Muscle layer of duodenum (tissue), 2 donors: ENCODE data around the gene SNRK.
A peak's percentile ranks its signal among the peaks of the same experiment; 100 is the strongest.

Experiments used
- H3K27ac ChIP-seq: one replicate; pipeline ENCODE4 v1.7.0; 2013; ENCODE audit warnings: mild to moderate bottlenecking, low read length
- H3K27me3 ChIP-seq: one replicate; pipeline ENCODE4 v1.7.0; 2013; ENCODE audit warnings: low read depth, mild to moderate bottlenecking, control low read depth, low read length
- H3K36me3 ChIP-seq, 2 donors: one replicate each; pipeline ENCODE4 v1.7.0; 2013; ENCODE audit warnings: low read length in 2 of 2, control low read depth in 1 of 2, mild to moderate bottlenecking in 1 of 2; ENCODE audit not compliant: insufficient read depth in 2 of 2, control insufficient read depth in 1 of 2
- H3K4me1 ChIP-seq, 2 donors: one replicate each; pipeline ENCODE4 v1.7.0; 2013; ENCODE audit warnings: low read length in 2 of 2, mild to moderate bottlenecking in 2 of 2, control low read depth in 1 of 2, moderate library complexity in 1 of 2; ENCODE audit not compliant: insufficient read depth in 2 of 2, control insufficient read depth in 1 of 2
- H3K4me3 ChIP-seq, 2 donors: one replicate each; pipeline ENCODE4 v1.7.0; 2013; ENCODE audit warnings: low read length in 2 of 2, low read depth in 1 of 2, mild to moderate bottlenecking in 1 of 2
- H3K9me3 ChIP-seq, 2 donors: one replicate each; pipeline ENCODE4 v1.7.0; 2013; ENCODE audit warnings: low read length in 2 of 2, control low read depth in 1 of 2, mild to moderate bottlenecking in 1 of 2; ENCODE audit not compliant: control insufficient read depth in 1 of 2
- donor health status: healthy.

SNRK gene

GRCh38 chr3:43279082-43279481 lies 7.3 kb upstream of the SNRK start:
- no peaks in the 10 kb centered on the region for H3K36me3 ChIP-seq
- no peaks in the 10 kb centered on the region for H3K9me3 ChIP-seq
- H3K4me1 ChIP-seq: no peaks in the 10 kb centered on the region
- no peaks in the 10 kb centered on the region for H3K27me3 ChIP-seq
- H3K4me3 ChIP-seq: no peak overlapping the region
- no peak overlapping the region for H3K27ac ChIP-seq

GRCh38 chr3:43279532-43279931 lies 6.8 kb upstream of the SNRK start:
- no peaks in the 10 kb centered on the region for H3K9me3 ChIP-seq
- H3K27me3 ChIP-seq: no peaks in the 10 kb centered on the region
- H3K27ac ChIP-seq: no peak overlapping the region
- H3K36me3 ChIP-seq: no peaks in the 10 kb centered on the region
- no peaks in the 10 kb centered on the region for H3K4me1 ChIP-seq
- no peak overlapping the region for H3K4me3 ChIP-seq

- Histone ChIP-seq H3K4me1 (no peaks in the 10 kb centered on the region), H3K4me3 (no peak overlapping the region), H3K27me3 (no peaks in the 10 kb centered on the region), H3K27ac (no peak overlapping the region), H3K9me3 (no peaks in the 10 kb centered on the region), H3K36me3 (no peaks in the 10 kb centered on the region)
Observed at GRCh38 chr3:43281020-43281419, 5.3 kb upstream of the SNRK start.

GRCh38 chr3:43284171-43284570 lies 2.2 kb upstream of the SNRK start:
- no peak overlapping the region for H3K27ac ChIP-seq
- H3K4me3 ChIP-seq: no peak overlapping the region
- no peaks in the 10 kb centered on the region for H3K36me3 ChIP-seq
- no peaks in the 10 kb centered on the region for H3K9me3 ChIP-seq
- peaks cover 6 to 10% of the 10 kb centered on the region in 2 donors for H3K4me1 ChIP-seq
- H3K27me3 ChIP-seq: no peaks in the 10 kb centered on the region

GRCh38 chr3:43285644-43286043 lies 696 bp upstream of the SNRK start:
- Histone ChIP-seq H3K27me3 (no peaks in the 10 kb centered on the region), H3K27ac (peak overlapping the region; percentile 46), H3K9me3 (no peaks in the 10 kb centered on the region), H3K4me3 (no peak overlapping the region), H3K36me3 (no peaks in the 10 kb centered on the region), H3K4me1 (peaks cover 20 to 22% of the 10 kb centered on the region in 2 donors)

GRCh38 chr3:43286841-43287499 lies 630 bp downstream of the SNRK start:
- peak overlapping the region; percentile 97 for H3K27ac ChIP-seq
- H3K4me1 ChIP-seq: peaks cover 20 to 35% of the 10 kb centered on the region in 2 donors
- H3K36me3 ChIP-seq: no peaks in the 10 kb centered on the region
- no peaks in the 10 kb centered on the region for H3K27me3 ChIP-seq
- no peaks in the 10 kb centered on the region for H3K9me3 ChIP-seq
- peak overlapping the region; percentile 84 to 91 for H3K4me3 ChIP-seq

- no peaks in the 10 kb centered on the region for H3K9me3 ChIP-seq
- peak overlapping the region; percentile 97 for H3K27ac ChIP-seq
- H3K4me3 ChIP-seq: peak overlapping the region; percentile 84 to 91
- no peaks in the 10 kb centered on the region for H3K36me3 ChIP-seq
- peaks cover 20 to 38% of the 10 kb centered on the region in 2 donors for H3K4me1 ChIP-seq
- H3K27me3 ChIP-seq: no peaks in the 10 kb centered on the region
Observed at GRCh38 chr3:43287500-43287873, 1.1 kb downstream of the SNRK start.

GRCh38 chr3:43288366-43288765 lies 2.0 kb downstream of the SNRK start:
- Histone ChIP-seq H3K36me3 (no peaks in the 10 kb centered on the region), H3K9me3 (no peaks in the 10 kb centered on the region), H3K4me1 (peaks cover 20 to 45% of the 10 kb centered on the region in 2 donors), H3K27me3 (no peaks in the 10 kb centered on the region), H3K27ac (peak overlapping the region; percentile 97), H3K4me3 (peak overlapping the region; percentile 84 to 91)

- H3K4me1 ChIP-seq: peaks cover 21 to 45% of the 10 kb centered on the region in 2 donors
- peak overlapping the region; percentile 84 to 91 for H3K4me3 ChIP-seq
- no peaks in the 10 kb centered on the region for H3K27me3 ChIP-seq
- peak overlapping the region; percentile 97 for H3K27ac ChIP-seq
- no peaks in the 10 kb centered on the region for H3K36me3 ChIP-seq
- H3K9me3 ChIP-seq: no peaks in the 10 kb centered on the region
Observed at GRCh38 chr3:43288850-43289249, 2.5 kb downstream of the SNRK start.

- no peaks in the 10 kb centered on the region for H3K9me3 ChIP-seq
- H3K36me3 ChIP-seq: no peaks in the 10 kb centered on the region
- H3K4me3 ChIP-seq: peak overlapping the region; percentile 84 to 91
- H3K27ac ChIP-seq: peak overlapping the region; percentile 97
- H3K4me1 ChIP-seq: peaks cover 26 to 45% of the 10 kb centered on the region in 2 donors
- H3K27me3 ChIP-seq: no peaks in the 10 kb centered on the region
Observed at GRCh38 chr3:43289401-43289800, 3.1 kb downstream of the SNRK start.

GRCh38 chr3:43289841-43290470 lies 3.6 kb downstream of the SNRK start:
- Histone ChIP-seq H3K9me3 (no peaks in the 10 kb centered on the region), H3K4me3 (peak overlapping the region; percentile 84 to 91), H3K27me3 (no peaks in the 10 kb centered on the region), H3K4me1 (peaks cover 28 to 45% of the 10 kb centered on the region in 2 donors), H3K27ac (peak overlapping the region; percentile 59), H3K36me3 (no peaks in the 10 kb centered on the region)
